T1000 (cell line): ENCODE data around the gene ELOVL5.
"Not testable (repeated sequence)": the region's sequence is repeated elsewhere in the genome, so short reads cannot be mapped to it uniquely, and the experiment has no call there.

Source experiments
- DNase-seq: peaks from one replicate; lab custom pipeline; 2025; ENCODE audit warnings: mixed read lengths; lab: John Stamatoyannopoulos, UW

Gene ELOVL5

GRCh38 chr6:53348371-53349208 lies at the start of gene ELOVL5:
Gene ELOVL5, minus strand, starts transcription at chr6:53348950. Its CDS starts 53,251 bp downstream, at chr6:53295699.
- DNase-seq = peak; percentile 95

DNA sequence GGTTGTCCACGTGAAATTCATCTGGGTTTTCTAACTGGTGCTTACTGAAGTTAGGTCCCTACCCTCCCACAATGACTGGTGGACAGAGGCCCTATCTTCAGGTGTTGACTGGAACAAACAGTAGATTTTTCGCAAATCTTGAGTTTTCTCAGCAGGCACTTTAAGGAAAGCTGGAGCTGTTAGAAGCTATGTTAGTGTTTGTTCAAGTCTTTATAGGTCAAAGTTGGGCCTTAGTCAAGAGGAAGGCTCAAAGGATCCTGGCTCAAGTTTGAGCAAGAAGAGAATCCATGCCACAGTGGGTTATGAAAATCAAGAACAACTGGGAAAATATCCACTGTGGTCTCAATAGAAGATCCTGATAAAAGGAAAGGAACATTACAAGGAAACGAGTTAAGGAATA lies 48.5 kb upstream of the ELOVL5 start:
- DNase-seq = no peak

DNA sequence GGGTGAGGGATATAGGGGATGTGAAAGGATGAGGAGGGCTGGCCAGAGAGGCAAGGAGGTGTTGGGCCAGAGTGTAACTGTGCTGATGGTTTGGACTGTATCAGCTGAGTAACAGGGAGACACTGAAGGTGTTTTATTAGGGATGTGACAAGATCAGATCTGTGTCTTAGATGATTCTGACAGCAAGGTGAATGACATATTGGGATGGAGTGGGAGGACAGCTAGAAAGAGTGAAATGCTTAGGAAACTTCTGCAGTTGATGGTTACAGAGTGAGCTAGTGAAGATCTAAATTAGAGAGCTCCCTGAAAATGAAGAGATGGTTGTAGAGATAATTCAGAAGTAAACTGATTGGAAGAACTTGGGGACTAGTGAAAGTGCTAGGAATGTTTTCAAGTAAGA lies 47.2 kb upstream of the ELOVL5 start:
- no peak for DNase-seq

DNA sequence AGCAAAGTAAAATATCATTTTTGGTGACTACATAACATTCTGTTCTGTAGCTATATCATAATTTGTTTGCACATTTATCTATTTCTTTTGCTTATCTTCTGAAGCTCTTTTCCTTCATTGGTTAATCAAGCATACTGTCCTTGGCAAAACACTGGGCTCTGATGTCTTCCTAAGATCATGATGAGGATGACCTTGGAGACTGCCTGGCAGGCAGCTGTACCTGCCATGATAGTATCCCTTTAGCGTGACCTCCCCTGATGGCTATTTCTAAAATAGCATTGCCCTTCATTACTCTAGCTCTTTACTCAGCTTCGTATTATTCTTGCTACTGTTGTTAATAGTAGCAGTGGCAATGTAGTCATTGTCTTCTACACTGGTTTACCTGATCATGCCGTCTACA lies 46.0 kb upstream of the ELOVL5 start:
- DNase-seq = no peak

- DNase-seq = no peak
Measured at GRCh38 chr6:53391170-53391569, 42.4 kb upstream of the ELOVL5 start.

- no peak for DNase-seq
Measured at GRCh38 chr6:53390010-53390409, 41.3 kb upstream of the ELOVL5 start.

GRCh38 chr6:53388615-53389014 lies 39.9 kb upstream of the ELOVL5 start:
- not testable (repeated sequence) for DNase-seq

DNA sequence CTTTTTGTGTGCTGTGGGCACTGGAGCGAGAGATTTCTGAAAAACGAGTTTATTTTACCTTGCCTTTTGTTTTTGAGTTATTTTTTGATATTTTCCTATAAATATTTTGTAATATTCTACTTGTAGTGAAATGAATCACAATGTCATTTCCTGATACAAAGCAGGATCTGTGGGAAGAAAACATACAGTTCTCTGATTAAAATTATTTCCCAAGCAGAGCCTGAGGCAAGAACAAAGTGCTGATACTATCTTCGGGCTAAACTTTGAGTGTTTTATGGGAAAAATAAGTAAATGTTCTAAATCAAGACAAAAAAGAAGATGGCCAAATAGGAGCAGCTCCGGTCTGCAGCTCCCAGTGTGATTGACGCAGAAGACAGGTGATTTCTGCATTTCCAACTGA lies 33.7 kb upstream of the ELOVL5 start:
- DNase-seq = no peak

DNA sequence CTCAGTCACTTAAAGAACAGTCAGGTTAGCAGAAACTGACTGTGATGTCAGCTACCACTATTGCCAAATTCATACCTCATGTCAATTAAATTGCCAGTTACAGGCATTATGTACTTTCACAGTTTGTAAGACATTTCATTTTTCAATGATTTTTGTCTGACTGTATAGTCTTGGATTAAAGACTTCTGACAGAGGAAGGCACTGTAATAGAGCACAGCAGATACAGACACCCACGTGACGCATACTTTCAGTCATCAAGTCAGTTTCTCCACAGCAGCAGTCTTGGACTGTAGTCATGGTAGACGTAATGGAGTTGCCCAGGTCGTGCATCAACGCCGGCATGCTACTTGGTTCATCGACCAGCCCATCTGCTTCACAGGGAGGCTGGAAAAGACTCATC lies 29.5 kb upstream of the ELOVL5 start:
- no peak for DNase-seq

DNA sequence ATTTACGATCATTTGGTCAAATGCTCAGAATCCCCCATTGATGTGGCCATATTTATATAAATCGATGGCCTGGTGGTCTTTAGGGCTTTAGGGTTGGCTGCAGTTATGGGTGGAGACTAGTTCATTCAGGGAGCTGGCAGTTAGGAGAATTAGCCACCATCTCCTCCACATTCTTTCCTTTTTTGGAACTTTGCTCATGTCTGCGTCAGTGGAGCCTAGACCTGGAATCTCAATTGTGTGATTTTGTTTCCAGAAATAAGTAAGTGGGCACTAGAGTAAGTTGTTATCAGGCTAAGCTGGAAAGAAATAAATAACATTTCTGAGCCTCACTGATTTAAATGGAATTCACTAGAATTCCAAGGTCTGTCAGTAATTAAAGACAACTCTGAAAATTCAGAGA lies 29.0 kb upstream of the ELOVL5 start:
- DNase-seq = no peak

DNA sequence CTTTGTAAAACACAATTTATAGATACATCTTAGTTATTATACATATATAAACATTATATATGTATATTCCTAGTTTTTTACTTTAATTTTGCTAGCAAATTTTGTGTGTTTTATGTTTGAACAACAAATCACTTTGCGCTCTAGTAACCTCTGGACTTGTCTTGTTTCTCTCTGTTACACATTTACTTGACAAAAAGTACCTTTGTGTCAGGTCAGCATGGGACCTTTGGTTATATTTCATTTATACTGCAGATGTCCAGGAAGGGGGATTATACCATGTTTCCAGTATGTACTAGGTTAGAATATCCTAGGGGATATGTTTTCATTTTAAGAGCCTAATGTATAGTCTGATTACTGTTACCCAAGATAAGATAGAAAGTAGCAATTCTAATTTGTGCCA lies 28.5 kb upstream of the ELOVL5 start:
- DNase-seq = no peak

DNA sequence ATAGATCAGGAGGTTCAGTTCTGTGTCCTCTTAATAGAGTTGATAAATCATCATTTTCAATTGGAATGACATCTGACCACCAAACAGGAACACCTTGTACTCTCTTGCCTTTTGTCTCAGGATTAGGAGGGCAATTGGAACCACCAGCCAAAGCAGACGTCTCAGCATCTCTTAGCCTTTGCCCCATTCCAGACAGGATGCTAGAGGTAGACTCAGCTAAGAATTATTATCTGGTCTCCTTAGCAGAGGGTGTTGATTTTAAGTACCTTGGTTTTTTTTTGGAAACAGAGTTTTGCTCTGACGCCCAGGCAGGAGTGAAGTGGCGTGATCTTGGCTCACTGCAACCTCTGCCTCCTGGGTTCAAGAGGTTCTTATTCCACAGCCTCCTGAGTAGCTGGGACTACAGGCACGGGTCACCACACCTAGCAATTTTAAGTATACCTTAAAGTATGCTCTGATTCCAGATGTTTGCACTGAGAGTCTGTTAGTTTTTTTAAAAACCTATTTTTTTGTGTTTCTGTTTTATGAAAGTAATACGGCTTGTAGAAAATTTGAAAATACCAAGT lies 28.0 kb upstream of the ELOVL5 start:
- DNase-seq = no peak

GRCh38 chr6:53375847-53376246 lies 27.1 kb upstream of the ELOVL5 start:
- no peak for DNase-seq

GRCh38 chr6:53373638-53374037 lies 24.9 kb upstream of the ELOVL5 start:
- no peak for DNase-seq

- no peak for DNase-seq
Measured at GRCh38 chr6:53369876-53370515, 21.2 kb upstream of the ELOVL5 start.

GRCh38 chr6:53369051-53369450 lies 20.3 kb upstream of the ELOVL5 start:
- no peak for DNase-seq

GRCh38 chr6:53366128-53366641 lies 17.4 kb upstream of the ELOVL5 start:
- no peak for DNase-seq

- no peak for DNase-seq
Measured at GRCh38 chr6:53363341-53364079, 14.8 kb upstream of the ELOVL5 start.

DNA sequence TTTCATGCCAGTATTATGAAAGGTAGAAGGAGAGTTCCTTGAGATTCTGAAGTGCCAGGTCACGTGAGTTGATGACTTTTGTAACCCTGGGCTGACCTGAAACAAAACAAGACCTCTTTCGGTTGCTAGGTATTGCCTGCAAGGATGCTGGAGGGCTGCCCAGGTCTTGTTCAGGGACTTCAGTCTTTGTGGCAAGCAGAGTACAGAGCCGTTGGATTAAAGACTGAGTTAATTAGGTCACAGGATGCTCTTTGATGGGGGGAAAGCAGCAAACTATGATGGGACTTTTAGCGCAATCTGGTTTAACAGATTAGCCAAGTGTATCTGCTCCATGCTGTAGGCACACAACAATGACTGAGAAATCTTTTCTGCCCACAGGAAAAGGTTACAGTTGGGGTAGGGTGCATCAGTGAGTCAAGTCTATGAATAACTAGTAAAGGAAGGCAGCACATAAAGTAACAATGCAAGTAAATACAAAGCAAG lies 12.8 kb upstream of the ELOVL5 start:
- no peak for DNase-seq

- no peak for DNase-seq
Measured at GRCh38 chr6:53360093-53360912, 11.6 kb upstream of the ELOVL5 start.

- DNase-seq = no peak
Measured at GRCh38 chr6:53359843-53360092, 11.0 kb upstream of the ELOVL5 start.
